IMR-90 (cell line): ENCODE data around the gene HUNK. TPM values are rescaled to one million over a fixed set of nuclear protein-coding genes. Genes with fewer than 3 reads are reported as not detected.

Experiments
- ATAC-seq: fragments of 200-7000 bp; cut with Tn5 transposase; 2 replicates; pipeline ENCODE4 v1.9.1; 2020; ENCODE audit warnings: low read depth, mild to moderate bottlenecking, moderate library complexity
- BruUV-seq: library from RNA; stranded (reverse); fragments of 400-500 nt; replicated peaks from 2 replicates; lab custom pipeline; 2021; lab: Mats Ljungman, UMichigan
- CTCF ChIA-PET: fragments of 300-600 bp; formaldehyde crosslinking; extraction: SDS; loops from one replicate; lab custom pipeline; 2021; ENCODE audit warnings: antibody characterized with exemption; lab: Yijun Ruan, JAX
- POLR2A ChIA-PET: fragments of 300-600 bp; sonication (Branson Sonifier 250); formaldehyde crosslinking; loops from one replicate; lab custom pipeline; 2022; ENCODE audit warnings: antibody characterized with exemption; ENCODE audit not compliant: unreplicated experiment; lab: Charles Lee
- DNase-seq: peaks from one replicate; pipeline ENCODE4 v3.0.0; 2013
- H2AFZ ChIP-seq: replicated peaks from 2 replicates; pipeline ENCODE3; 2013; ENCODE audit warnings: low read length, mild to moderate bottlenecking; ENCODE audit not compliant: poor library complexity
- H2AK5ac ChIP-seq: 2 replicates; pipeline ENCODE4 v1.6.1; 2013; ENCODE audit warnings: low read depth, low read length, inconsistent platforms
- H2AK9ac ChIP-seq: replicated peaks from 2 replicates; pipeline ENCODE3; 2013; ENCODE audit warnings: mild to moderate bottlenecking, low read depth, low read length, moderate library complexity; ENCODE audit not compliant: poor library complexity
- H2BK120ac ChIP-seq: 2 replicates; pipeline ENCODE4 v1.6.1; 2013; ENCODE audit warnings: low read depth, low read length, inconsistent platforms
- H2BK15ac ChIP-seq: 3 replicates; pipeline ENCODE4 v1.6.1; 2013; ENCODE audit warnings: low read depth, low read length, inconsistent platforms
- H2BK20ac ChIP-seq: 2 replicates; pipeline ENCODE4 v1.6.1; 2013; ENCODE audit warnings: low read depth, mild to moderate bottlenecking, inconsistent platforms, low read length, moderate library complexity
- H2BK5ac ChIP-seq: 2 replicates; pipeline ENCODE4 v1.6.1; 2013; ENCODE audit warnings: mild to moderate bottlenecking, low read depth, low read length, inconsistent platforms; ENCODE audit not compliant: poor library complexity, severe bottlenecking
- H3K14ac ChIP-seq: replicated peaks from 2 replicates; pipeline ENCODE4 v1.6.1; 2013; ENCODE audit warnings: low read depth, low read length, inconsistent platforms
- H3K18ac ChIP-seq: 2 replicates; pipeline ENCODE4 v1.6.1; 2013; ENCODE audit warnings: low read depth, low read length, control low read depth
- H3K23ac ChIP-seq: 2 replicates; pipeline ENCODE4 v1.6.1; 2013; ENCODE audit warnings: low read depth, low read length, inconsistent platforms
- H3K27ac ChIP-seq: 2 replicates; pipeline ENCODE4 v1.5.1; 2013; ENCODE audit warnings: mild to moderate bottlenecking, control low read depth, low read length; ENCODE audit not compliant: insufficient read depth
- H3K27me3 ChIP-seq: 2 replicates; pipeline ENCODE4 v1.6.1; 2013; ENCODE audit warnings: low read length; ENCODE audit not compliant: control insufficient read depth, insufficient read depth
- H3K36me3 ChIP-seq: 2 replicates; pipeline ENCODE4 v1.6.1; 2013; ENCODE audit warnings: low read length, mixed read lengths; ENCODE audit not compliant: control insufficient read depth, insufficient read depth
- H3K4ac ChIP-seq: 2 replicates; pipeline ENCODE4 v1.6.1; 2013; ENCODE audit warnings: low read depth, low read length, inconsistent platforms
- H3K4me1 ChIP-seq: 2 replicates; pipeline ENCODE4 v1.6.1; 2013; ENCODE audit warnings: low read length, mixed read lengths; ENCODE audit not compliant: control insufficient read depth, insufficient read depth
- H3K4me2 ChIP-seq: 2 replicates; pipeline ENCODE4 v1.6.1; 2013; ENCODE audit warnings: low read depth, mild to moderate bottlenecking, control low read depth, low read length, moderate library complexity
- H3K4me3 ChIP-seq: 2 replicates; pipeline ENCODE4 v1.5.1; 2013; ENCODE audit warnings: low read depth, mild to moderate bottlenecking, control low read depth, low read length, moderate library complexity; ENCODE audit not compliant: insufficient read depth
- H3K56ac ChIP-seq: 2 replicates; pipeline ENCODE4 v1.6.1; 2013; ENCODE audit warnings: low read length, inconsistent platforms; ENCODE audit not compliant: insufficient read depth; ENCODE audit errors: extremely low read depth
- H3K79me1 ChIP-seq, 2 experiments: 2 replicates each; pipeline ENCODE4 v1.6.1; 2013; ENCODE audit warnings: low read length in 2 of 2, inconsistent platforms in 1 of 2, low read depth in 1 of 2
- H3K9ac ChIP-seq: 2 replicates; pipeline ENCODE4 v1.6.1; 2013; ENCODE audit warnings: low read depth, low read length, control low read depth
- H3K9me1 ChIP-seq: 2 replicates; pipeline ENCODE4 v1.6.1; 2013; ENCODE audit warnings: low read length, inconsistent platforms; ENCODE audit not compliant: insufficient read depth
- H3K9me3 ChIP-seq: 2 replicates; pipeline ENCODE4 v1.6.1; 2013; ENCODE audit warnings: low read length; ENCODE audit not compliant: control insufficient read depth, insufficient read depth
- H4K20me1 ChIP-seq: 2 replicates; pipeline ENCODE4 v1.6.1; 2013; ENCODE audit warnings: low read length, inconsistent platforms; ENCODE audit not compliant: insufficient read depth
- H4K5ac ChIP-seq: 2 replicates; pipeline ENCODE4 v1.6.1; 2013; ENCODE audit warnings: mild to moderate bottlenecking, low read depth, low read length, control low read depth
- H4K8ac ChIP-seq, 2 experiments: 2 replicates each; pipeline ENCODE4 v1.6.1; 2013; ENCODE audit warnings: low read depth in 2 of 2, low read length in 2 of 2, control low read depth in 1 of 2, inconsistent platforms in 1 of 2
- H4K91ac ChIP-seq: 2 replicates; pipeline ENCODE4 v1.6.1; 2013; ENCODE audit warnings: low read depth, low read length, inconsistent platforms; ENCODE audit not compliant: insufficient read depth
- CHD1 ChIP-seq: IDR thresholded peaks from 2 replicates; pipeline ENCODE4 v1.6.1; 2012; ENCODE audit warnings: low read depth, low read length, improper control_type of control experiment
- MAZ ChIP-seq: IDR thresholded peaks from 2 replicates; pipeline ENCODE4 v1.6.1; 2012; ENCODE audit warnings: low read depth, mild to moderate bottlenecking, low read length, improper control_type of control experiment, moderate library complexity, borderline replicate concordance
- MXI1 ChIP-seq: IDR thresholded peaks from 2 replicates; pipeline ENCODE4 v1.6.1; 2012; ENCODE audit warnings: low read depth, mild to moderate bottlenecking, low read length, moderate library complexity, borderline replicate concordance
- POLR2A ChIP-seq: IDR thresholded peaks from 2 replicates; pipeline ENCODE4 v1.6.1; 2012; ENCODE audit warnings: mild to moderate bottlenecking, low read depth, low read length
- RAD21 ChIP-seq: IDR thresholded peaks from 2 replicates; pipeline ENCODE4 v1.6.1; 2012; ENCODE audit warnings: low read length, improper control_type of control experiment
- RCOR1 ChIP-seq: IDR thresholded peaks from 2 replicates; pipeline ENCODE4 v1.6.1; 2012; ENCODE audit warnings: mild to moderate bottlenecking, low read length, improper control_type of control experiment; ENCODE audit not compliant: insufficient replicate concordance
- RFX5 ChIP-seq: IDR thresholded peaks from 2 replicates; pipeline ENCODE4 v1.8.0; 2012; ENCODE audit warnings: low read depth, mild to moderate bottlenecking, low read length, moderate library complexity
- WGBS, 2 experiments: methylation state at CpG; one replicate each; pipeline versions ENCODE4 v1.1.5 to v1.1.7; 2013; ENCODE audit warnings: missing lambda C conversion rate in 2 of 2; ENCODE audit not compliant: insufficient read length in 1 of 2; ENCODE audit errors: extremely low coverage in 2 of 2; 5-methylcytosine and 5-hydroxymethylcytosine counted together
- dilution Hi-C: fragments of 300-500 bp; cut with HindIII; formaldehyde crosslinking; loops from one replicate; pipeline ENCODE4 v1.14.3; 2018; ENCODE audit warnings: low sequenced_read_pairs; ENCODE audit not compliant: unreplicated experiment
- in situ Hi-C: fragments of 300-500 bp; cut with MboI; formaldehyde crosslinking; loops from 3 replicates; pipeline ENCODE4 v1.14.3; 2019; ENCODE audit warnings: low sequenced_read_pairs, inconsistent platforms, mixed read lengths
- intact Hi-C: fragments of 100-400 bp; cut with micrococcal nuclease; formaldehyde crosslinking; loops from 2 replicates; pipeline ENCODE4 v1.10.0; 2022
- polyA plus RNA-seq, 3 experiments: library from polyadenylated mRNA; depleted of rRNA; stranded (reverse); fragments of >200 nt; gene quantifications; 2 replicates each; pipeline ENCODE4 v1.2.3, GENCODE V29; 2012; ENCODE audit warnings: low replicate concordance in 1 of 3
- total RNA-seq: library from RNA; depleted of rRNA; stranded (reverse); fragments of >200 nt; gene quantifications from 2 replicates; pipeline ENCODE4 v1.2.3, GENCODE V29; 2012
- TF ChIP-seq, protein P1 (sequence below): fragments of 150-350 bp; IDR thresholded peaks from 2 replicates; pipeline ENCODE4 v1.6.1; 2016; ENCODE audit warnings: low read depth, mild to moderate bottlenecking, low read length, moderate library complexity, borderline replicate concordance
- TF ChIP-seq, protein P2 (sequence below): fragments of 150-350 bp; IDR thresholded peaks from 2 replicates; pipeline ENCODE4 v1.6.1; 2017; ENCODE audit warnings: mild to moderate bottlenecking, antibody characterized with exemption, low read length, low read depth

Gene HUNK
- total and polyA plus RNA-seq, 2 of the 4 experiments (the other 2 are of a cell fraction), result 1.0 to 2.0 TPM

DNA sequence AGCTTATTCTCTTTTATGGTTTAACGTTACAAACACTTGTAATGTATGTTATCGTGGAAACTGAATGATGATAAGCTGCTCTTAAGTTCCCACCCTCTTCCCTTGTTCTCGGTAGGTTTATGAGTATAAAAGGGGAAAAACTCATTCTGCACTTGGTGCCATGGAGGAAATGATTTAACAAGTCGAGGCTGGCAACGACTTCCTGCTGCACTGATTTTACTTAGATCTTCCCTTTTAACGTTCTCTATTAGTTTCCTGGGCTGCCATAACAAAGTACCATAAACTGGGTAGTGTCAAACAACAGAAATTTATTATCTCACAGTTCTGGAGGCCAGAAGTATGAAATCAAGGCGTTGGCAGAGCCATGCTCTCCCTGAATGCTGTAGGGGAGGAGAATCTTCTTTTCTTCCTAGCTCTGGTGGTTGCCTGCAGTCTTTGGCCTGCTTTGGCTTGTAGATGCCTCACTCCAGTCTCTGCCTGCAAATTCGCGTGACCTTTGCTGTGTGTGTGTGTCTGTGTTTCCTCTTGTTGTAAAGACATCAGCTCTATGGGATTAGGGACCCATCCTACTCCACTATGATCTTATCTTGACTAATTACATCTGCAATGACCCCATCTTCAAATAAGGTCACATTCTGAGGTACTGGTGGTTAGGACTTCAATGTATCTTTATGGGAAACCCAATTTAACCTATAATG is 26.3 kb downstream of the HUNK start (continued):
- TF ChIP-seq MXI1, result no peak

DNA sequence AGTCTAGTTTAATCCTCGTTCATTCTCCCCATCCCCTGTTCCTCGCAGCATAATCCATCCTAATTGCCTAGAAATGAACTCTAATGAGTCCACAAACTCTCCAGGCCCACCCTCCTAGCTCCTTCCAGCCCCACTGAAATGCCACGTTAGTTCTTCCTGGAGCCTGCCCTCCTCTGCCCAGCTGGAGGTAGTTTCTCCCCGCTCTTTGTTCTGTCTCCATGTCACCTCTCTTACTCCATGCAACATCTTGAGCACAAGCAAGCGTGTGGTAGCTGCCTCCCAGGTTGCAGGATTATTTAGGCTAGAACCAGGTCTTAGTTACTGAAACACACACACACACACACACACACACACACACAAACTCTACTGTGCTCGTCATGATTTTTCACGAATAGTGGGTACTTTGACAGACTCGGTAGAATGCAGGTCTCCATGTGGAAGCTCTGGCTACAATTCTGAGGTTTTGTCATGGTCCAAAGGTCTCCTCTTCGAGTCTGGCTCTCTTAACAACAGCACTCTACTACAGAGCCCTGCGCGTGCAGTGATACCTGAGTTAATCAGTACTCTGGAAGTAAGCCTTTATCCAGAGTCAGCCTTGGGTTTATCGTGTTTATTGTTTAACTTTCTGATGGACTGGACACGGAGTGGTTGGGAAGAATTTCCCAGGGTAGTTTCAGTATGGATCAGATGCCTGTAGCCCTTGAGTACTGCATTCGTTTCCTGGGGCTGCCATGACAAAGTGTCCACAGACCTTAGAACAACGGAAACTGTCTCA is 27.5 kb downstream of the HUNK start:
- Histone ChIP-seq H3K4ac (no peak overlapping the region), H3K9ac (no peak overlapping the region), H2AFZ (no peak overlapping the region), H3K56ac (no peak overlapping the region), H2AK9ac (no peak overlapping the region), H3K9me3 (no peaks in the 10 kb centered on the region), H4K20me1 (no peaks in the 10 kb centered on the region), H2BK20ac (no peak overlapping the region), H2AK5ac (peak overlapping the region; percentile 14; the same call in 1 of the 2 replicates), H3K14ac (no peak overlapping the region), H3K27me3 (no peaks in the 10 kb centered on the region), H4K8ac (no peak overlapping the region), H2BK120ac (no peak overlapping the region), H2BK15ac (no peak overlapping the region), H3K23ac (no peak overlapping the region), H3K4me1 (peaks cover 8% of the 10 kb centered on the region), H4K5ac (no peak overlapping the region), H4K91ac (no peak overlapping the region), H3K4me2 (no peak overlapping the region), H3K36me3 (no peaks in the 10 kb centered on the region), H3K4me3 (no peak overlapping the region), H3K18ac (no peak overlapping the region), H3K27ac (no peak overlapping the region), H2BK5ac (no peak overlapping the region), H3K9me1 (peaks cover 9% of the 10 kb centered on the region; the same call in 1 of the 2 replicates), H3K79me1 (peaks cover under 1 to 17% of the 10 kb centered on the region in 2 experiments; a peak in 2 of 4 replicates)
- intact Hi-C loops, result no loop called here
- no peak for TF ChIP-seq POLR2A
- TF ChIP-seq RFX5, result no peak
- TF ChIP-seq, protein P1, sequence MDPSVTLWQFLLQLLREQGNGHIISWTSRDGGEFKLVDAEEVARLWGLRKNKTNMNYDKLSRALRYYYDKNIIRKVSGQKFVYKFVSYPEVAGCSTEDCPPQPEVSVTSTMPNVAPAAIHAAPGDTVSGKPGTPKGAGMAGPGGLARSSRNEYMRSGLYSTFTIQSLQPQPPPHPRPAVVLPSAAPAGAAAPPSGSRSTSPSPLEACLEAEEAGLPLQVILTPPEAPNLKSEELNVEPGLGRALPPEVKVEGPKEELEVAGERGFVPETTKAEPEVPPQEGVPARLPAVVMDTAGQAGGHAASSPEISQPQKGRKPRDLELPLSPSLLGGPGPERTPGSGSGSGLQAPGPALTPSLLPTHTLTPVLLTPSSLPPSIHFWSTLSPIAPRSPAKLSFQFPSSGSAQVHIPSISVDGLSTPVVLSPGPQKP, result no peak
- TF ChIP-seq, protein P2, sequence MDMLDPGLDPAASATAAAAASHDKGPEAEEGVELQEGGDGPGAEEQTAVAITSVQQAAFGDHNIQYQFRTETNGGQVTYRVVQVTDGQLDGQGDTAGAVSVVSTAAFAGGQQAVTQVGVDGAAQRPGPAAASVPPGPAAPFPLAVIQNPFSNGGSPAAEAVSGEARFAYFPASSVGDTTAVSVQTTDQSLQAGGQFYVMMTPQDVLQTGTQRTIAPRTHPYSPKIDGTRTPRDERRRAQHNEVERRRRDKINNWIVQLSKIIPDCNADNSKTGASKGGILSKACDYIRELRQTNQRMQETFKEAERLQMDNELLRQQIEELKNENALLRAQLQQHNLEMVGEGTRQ, result no peak
- no peak for TF ChIP-seq CHD1
- no peak for TF ChIP-seq RCOR1
- TF ChIP-seq MXI1, result no peak
- no peak for TF ChIP-seq MAZ
- TF ChIP-seq RAD21, result no peak
- ChIA-PET CTCF (interaction anchor here (0.5 to 1.1 kb wide), 2 partner anchors 11 to 34 kb away, joined by 3 to 4 read pairs; no protein-coding TSS in a partner anchor), POLR2A (no interaction called here)
- dilution Hi-C loops, result no loop called here
- 96% methylated on average over 3 of the region's 15 CpGs; no CpG with 5 or more reads in 1 of the 2 experiments for WGBS, 2 experiments
- ATAC-seq (no peak), DNase-seq (no peak)
- no TSS peak for BruUV-seq
- in situ Hi-C loops, result no loop called here
